Right lobe of liver (tissue), 6 donors: Measurements from ENCODE around the gene WDR54. TPM values are rescaled to one million over a fixed set of nuclear protein-coding genes. Genes with fewer than 3 reads are reported as not detected.
A peak's percentile ranks its signal among the peaks of the same experiment; 100 is the strongest.

ENCODE experiments used
- ATAC-seq, 4 donors: fragments of 200-7000 bp; cut with Tn5 transposase; one replicate each; pipeline ENCODE4 v1.9.1; 2020; ENCODE audit warnings: mild to moderate bottlenecking in 4 of 4, moderate library complexity in 4 of 4
- DNase-seq, 3 donors: peaks; one replicate each; pipeline ENCODE4 v3.0.0-alpha.2; 2020
- H3K27ac ChIP-seq, 3 donors: fragments of 200-600 bp; one replicate each; pipeline ENCODE4 v1.8.0; 2022
- H3K27me3 ChIP-seq, 2 donors: fragments of 200-600 bp; one replicate each; pipeline ENCODE4 v1.8.0; 2022
- H3K36me3 ChIP-seq, 4 donors: fragments of 200-600 bp; sonication (generic) in 1 of 4; one replicate each; pipeline versions ENCODE4 v1.5.1 to v1.8.0; 2017 to 2022; ENCODE audit warnings: control low read depth in 1 of 4
- H3K4me1 ChIP-seq, 4 donors: fragments of 200-600 bp; sonication (generic) in 1 of 4; one replicate each; pipeline versions ENCODE4 v1.5.1 to v1.8.0; 2017 to 2022; ENCODE audit warnings: control low read depth in 1 of 4
- H3K4me3 ChIP-seq, 3 donors: fragments of 200-600 bp; one replicate each; pipeline ENCODE4 v1.8.0; 2022
- H3K9me3 ChIP-seq, 4 donors: fragments of 200-600 bp; sonication (generic) in 1 of 4; one replicate each; pipeline versions ENCODE4 v1.5.1 to v1.8.0; 2017 to 2022; ENCODE audit warnings: control low read depth in 1 of 4
- POLR2A ChIP-seq: fragments of 450-650 bp; IDR thresholded peaks from one replicate; pipeline ENCODE4 v1.6.1; 2017; ENCODE audit warnings: antibody characterized with exemption, mild to moderate bottlenecking
- WGBS: methylation state at CpG from one replicate; pipeline ENCODE4 v1.1.6; 2018; ENCODE audit warnings: low coverage, low lambda C conversion rate; ENCODE audit not compliant: insufficient coverage; ENCODE audit errors: missing lambda C conversion rate; 5-methylcytosine and 5-hydroxymethylcytosine counted together
- intact Hi-C, 2 donors: fragments of 100-400 bp; cut with DNase I; formaldehyde crosslinking; loops; one replicate each; pipeline versions ENCODE4 v1.11.2 to v1.14.1; 2022
- total RNA-seq, 6 experiments: library from RNA; depleted of rRNA in 2 of 6; stranded (reverse); fragments of >200 nt in 2 of 6; fragmentation: NEBNext Ultra II Directional in 3 of 6; extraction: Animal tissue kit (Norgen Biotek cat#: 25700) in 3 of 6; gene quantifications; one replicate each; pipeline versions ENCODE4 v1.1.0 to v1.2.4, GENCODE V29; 2016 to 2023
- TF ChIP-seq, protein P1 (sequence below), 4 donors: fragments of 200-600 bp in 3 of 4; fragments of 450-650 bp in 1 of 4; IDR thresholded peaks; one replicate each; pipeline versions ENCODE4 v1.5.1 to v1.8.0; 2016 to 2022; ENCODE audit warnings: antibody characterized with exemption in 4 of 4, mild to moderate bottlenecking in 2 of 4
- donor health status: DM: no; HTN: yes; CAD: no.
- donor health status: DM: no; HTN: no; CAD: no.
- donor health status: DM: no; HTN: no; CAD: no.
- donor health status: DM: no; HTN: yes; CAD: no.
- donor health status: DM: no; HTN: yes; CAD: no.

The WDR54 gene
- total RNA-seq, 6 experiments from 2014 or later = 1.6 to 5.3 (median 2.2) TPM

DNA sequence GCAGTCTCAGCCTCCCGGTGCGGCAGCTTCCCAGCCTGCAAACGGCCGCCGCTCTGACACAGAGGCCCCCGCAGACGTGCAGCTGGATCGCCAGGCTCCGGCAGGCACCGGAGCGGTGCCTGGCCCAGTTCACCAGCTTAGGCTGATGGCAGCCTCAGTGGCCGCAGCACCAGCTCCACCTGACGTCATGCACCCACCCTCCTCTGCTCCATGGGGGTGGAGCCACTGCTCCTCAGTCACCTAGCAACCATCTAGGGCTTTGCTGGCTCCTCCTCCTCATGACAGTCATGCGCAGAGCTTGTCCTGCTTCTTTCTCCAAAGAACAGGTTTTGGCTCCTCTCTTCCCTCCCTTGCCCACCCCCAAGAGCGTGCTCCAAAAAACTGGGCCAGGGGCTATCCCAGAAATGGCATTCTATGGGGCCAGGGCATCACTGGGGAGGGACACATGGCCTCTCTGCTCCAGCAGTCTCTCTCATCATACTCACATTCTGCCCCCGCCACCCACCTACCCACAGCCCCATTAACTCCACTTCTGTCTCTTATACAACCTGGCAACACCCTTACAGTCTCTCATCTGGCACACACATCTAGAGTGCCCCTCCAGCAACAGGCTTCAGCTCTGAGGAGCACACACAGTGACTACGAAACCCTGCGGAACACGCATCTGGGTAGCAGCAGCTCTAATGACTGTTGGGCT, 46.9 kb upstream of the WDR54 start:
- intact Hi-C loops = no loop called here
- ATAC-seq (peak in 1 of 4 donors; percentile 29), DNase-seq (no peak)
- Histone ChIP-seq H3K27me3 (no peaks in the 10 kb centered on the region), H3K9me3 (no peaks in the 10 kb centered on the region), H3K4me3 (no peak overlapping the region), H3K4me1 (peaks cover 0 to 2% (median 0%) of the 10 kb centered on the region in 4 donors), H3K36me3 (peaks cover 3 to 23% (median 8%) of the 10 kb centered on the region in 4 donors), H3K27ac (no peak overlapping the region)
- TF ChIP-seq, protein P1, sequence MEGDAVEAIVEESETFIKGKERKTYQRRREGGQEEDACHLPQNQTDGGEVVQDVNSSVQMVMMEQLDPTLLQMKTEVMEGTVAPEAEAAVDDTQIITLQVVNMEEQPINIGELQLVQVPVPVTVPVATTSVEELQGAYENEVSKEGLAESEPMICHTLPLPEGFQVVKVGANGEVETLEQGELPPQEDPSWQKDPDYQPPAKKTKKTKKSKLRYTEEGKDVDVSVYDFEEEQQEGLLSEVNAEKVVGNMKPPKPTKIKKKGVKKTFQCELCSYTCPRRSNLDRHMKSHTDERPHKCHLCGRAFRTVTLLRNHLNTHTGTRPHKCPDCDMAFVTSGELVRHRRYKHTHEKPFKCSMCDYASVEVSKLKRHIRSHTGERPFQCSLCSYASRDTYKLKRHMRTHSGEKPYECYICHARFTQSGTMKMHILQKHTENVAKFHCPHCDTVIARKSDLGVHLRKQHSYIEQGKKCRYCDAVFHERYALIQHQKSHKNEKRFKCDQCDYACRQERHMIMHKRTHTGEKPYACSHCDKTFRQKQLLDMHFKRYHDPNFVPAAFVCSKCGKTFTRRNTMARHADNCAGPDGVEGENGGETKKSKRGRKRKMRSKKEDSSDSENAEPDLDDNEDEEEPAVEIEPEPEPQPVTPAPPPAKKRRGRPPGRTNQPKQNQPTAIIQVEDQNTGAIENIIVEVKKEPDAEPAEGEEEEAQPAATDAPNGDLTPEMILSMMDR (IDR thresholded peaks at IDR 0.05) = no peak
- no peak for TF ChIP-seq POLR2A
- 93% methylated on average over 3 of the region's 19 CpGs for WGBS

DNA sequence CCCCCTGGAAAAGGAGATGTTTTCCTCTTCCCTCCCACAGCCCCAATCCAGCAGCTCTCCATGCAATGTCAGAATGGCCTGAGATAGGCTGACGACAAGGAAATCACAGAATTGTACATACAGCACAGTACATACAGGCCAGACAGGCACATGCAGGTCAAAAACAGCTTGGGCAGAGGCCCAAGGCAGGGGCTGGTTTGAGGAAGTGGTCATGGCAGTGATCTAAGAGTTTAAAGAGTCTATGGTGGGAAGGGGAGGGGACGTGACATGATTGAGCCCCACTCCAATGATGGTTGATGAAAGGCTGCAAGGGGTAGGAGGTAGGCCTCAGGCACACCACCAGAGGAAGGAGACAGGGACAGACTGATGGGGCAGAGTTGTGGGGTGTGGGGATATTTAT, 45.7 kb upstream of the WDR54 start:
- Histone ChIP-seq H3K27ac (no peak overlapping the region), H3K4me1 (peaks cover 0 to 8% (median 0%) of the 10 kb centered on the region in 4 donors), H3K4me3 (no peak overlapping the region), H3K9me3 (no peaks in the 10 kb centered on the region), H3K36me3 (peaks cover 3 to 11% (median 4%) of the 10 kb centered on the region in 4 donors), H3K27me3 (no peaks in the 10 kb centered on the region)
- 86% methylated on average over 1 of the region's 2 CpGs for WGBS
- no peak for TF ChIP-seq POLR2A
- TF ChIP-seq, protein P1 (IDR thresholded peaks at IDR 0.05) = no peak
- DNase-seq (no peak), ATAC-seq (no peak)
- intact Hi-C loops = no loop called here

DNA sequence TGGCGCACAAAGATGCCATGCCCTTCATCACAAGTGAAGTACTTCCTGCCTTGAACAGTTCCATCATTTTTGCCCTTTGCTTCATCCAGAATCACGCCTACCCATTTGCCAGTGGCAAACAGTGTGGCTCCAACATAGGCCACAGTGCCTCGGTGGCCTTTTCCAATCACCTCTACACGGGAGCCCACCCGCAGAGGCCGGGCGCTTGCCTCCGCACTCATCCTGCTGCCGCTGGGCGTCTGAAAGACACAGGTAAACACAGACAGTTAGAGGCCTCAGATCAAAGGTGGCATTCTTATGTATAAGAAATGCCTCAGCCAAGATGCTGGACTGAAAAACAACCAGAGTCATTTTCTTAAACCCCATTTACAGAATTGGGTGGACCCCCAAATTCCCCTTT, 43.5 kb upstream of the WDR54 start:
- intact Hi-C loops = no loop called here

DNA sequence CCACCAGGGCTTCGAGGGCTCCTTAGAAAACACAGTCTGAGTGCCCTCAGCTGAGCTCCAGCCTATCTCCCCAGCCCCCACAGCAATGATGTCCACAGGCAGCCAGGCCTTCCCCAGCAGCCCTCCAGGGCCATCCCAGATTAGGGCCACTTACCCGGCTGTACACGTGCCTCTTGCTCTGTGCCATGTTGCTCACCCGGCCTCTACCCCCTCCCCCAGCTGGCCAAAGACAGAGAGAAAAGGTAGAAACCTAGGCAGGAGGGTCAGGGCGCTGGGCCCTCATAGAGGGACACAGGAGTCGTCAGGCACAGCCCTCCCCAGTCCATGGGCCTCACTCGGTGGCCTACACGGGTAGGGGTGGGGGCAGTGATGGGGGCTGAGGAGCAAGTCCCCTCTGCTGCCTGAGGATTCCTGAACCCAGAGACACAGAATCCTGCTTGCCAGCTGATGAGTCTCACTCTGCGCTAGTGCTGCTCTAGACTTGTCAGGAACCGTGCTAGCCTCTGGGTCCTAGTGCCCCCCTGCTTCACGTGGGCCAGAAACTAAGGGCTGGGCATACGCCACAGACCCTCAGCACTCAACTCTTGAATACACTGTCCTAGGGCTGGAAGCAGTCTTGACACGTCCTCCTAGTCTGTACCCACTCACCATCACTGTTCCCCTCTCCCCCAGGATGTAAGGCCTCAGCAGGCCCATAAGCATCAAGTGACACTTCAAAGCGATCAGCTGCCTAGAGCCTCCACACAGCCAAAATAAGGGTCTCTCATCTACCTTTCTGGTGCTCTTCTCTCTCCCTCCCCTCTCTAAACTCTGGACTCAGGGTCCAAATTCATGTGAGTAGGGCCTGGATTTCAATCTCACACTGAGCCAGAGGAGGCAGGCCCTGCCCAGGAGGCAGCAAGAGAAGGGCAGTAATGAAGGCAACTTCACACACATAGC, 41.4 kb upstream of the WDR54 start, which contains the start of gene DCTN1:
Gene DCTN1 (minus strand): TSS at position 461 of the 939 bp plus-strand sequence. CDS start 274 bp downstream, at position 187.
- Histone ChIP-seq H3K9me3 (no peaks in the 10 kb centered on the region), H3K4me3 (no peak within 1 kb of the TSS), H3K4me1 (peaks cover 0 to 20% (median 7%) of the 10 kb centered on the region in 4 donors), H3K27ac (no peak within 1 kb of the TSS), H3K36me3 (peaks cover 3 to 6% (median 3%) of the 10 kb centered on the region in 4 donors), H3K27me3 (no peaks in the 10 kb centered on the region)
- intact Hi-C loops = loop anchor here in 1 of 2 donors (10.0 kb wide), 1 partner anchor 45 kb away; no protein-coding TSS in a partner anchor
- WGBS = 60% methylated on average over 3 of the region's 14 CpGs
- peak in 2 of 4 donors; percentile 7 to 29 for ATAC-seq
- no peak for DNase-seq
- TF ChIP-seq, protein P1 (IDR thresholded peaks at IDR 0.05) = no peak
- no peak for TF ChIP-seq POLR2A

More for the DNA sequence above, 43.5 kb upstream of the WDR54 start:
- H3K9me3 ChIP-seq = no peaks in the 10 kb centered on the region
- no peak for ATAC-seq
- H3K4me1 ChIP-seq = peaks cover 0 to 8% (median 0%) of the 10 kb centered on the region in 4 donors
- whole genome bisulfite sequencing = 92% methylated on average over 2 of the region's 10 CpGs
- no peak overlapping the region for H3K4me3 ChIP-seq
- H3K27me3 ChIP-seq = no peaks in the 10 kb centered on the region
- DNase-seq = no peak
- no peak overlapping the region for H3K27ac ChIP-seq
- TF ChIP-seq POLR2A = no peak
- TF ChIP-seq, protein P1 (IDR thresholded peaks at IDR 0.05) = no peak
- H3K36me3 ChIP-seq = peaks cover 3 to 6% (median 3%) of the 10 kb centered on the region in 4 donors
